CD4-positive, alpha-beta T cell (primary cell): ENCODE data around the gene ARHGEF17. TPM values are rescaled to one million over a fixed set of nuclear protein-coding genes. Genes with fewer than 3 reads are reported as not detected.

Experiments used
- ATAC-seq: fragments of 200-7000 bp; cut with Tn5 transposase; one replicate; pipeline ENCODE4 v1.10.0; 2022; ENCODE audit warnings: mild to moderate bottlenecking; ENCODE audit not compliant: poor library complexity
- CTCF ChIA-PET: fragments of 350-600 bp; sonication (Branson Sonifier 250); formaldehyde crosslinking; loops from one replicate; lab custom pipeline; 2021; ENCODE audit warnings: antibody characterized with exemption, inconsistent platforms; lab: Charles Lee
- POLR2A ChIA-PET: fragments of 350-600 bp; sonication (Branson Sonifier 250); formaldehyde crosslinking; loops from one replicate; lab custom pipeline; 2021; ENCODE audit warnings: antibody characterized with exemption, inconsistent platforms; lab: Charles Lee
- DNase-seq, 14 experiments: peaks; one replicate each; pipeline ENCODE4 v3.0.0-alpha.2; 2013 to 2020; ENCODE audit warnings: mixed read lengths in 2 of 14
- H3K27ac ChIP-seq, 2 donors: one replicate each; pipeline versions ENCODE4 v1.5.1 to v1.7.0; 2013; ENCODE audit warnings: low read length in 2 of 2, low read depth in 1 of 2, mild to moderate bottlenecking in 1 of 2
- H3K27me3 ChIP-seq, 2 experiments: 1 replicate in 1 of 2; 2 replicates in 1 of 2; pipeline versions ENCODE4 v1.6.1 to v1.7.0; 2013; ENCODE audit warnings: low read length in 2 of 2, control low read depth in 1 of 2, mild to moderate bottlenecking in 1 of 2, moderate library complexity in 1 of 2; ENCODE audit not compliant: insufficient read depth in 2 of 2, control insufficient read depth in 1 of 2
- H3K36me3 ChIP-seq: one replicate; pipeline ENCODE4 v1.6.1; 2013; ENCODE audit warnings: low read length, control low read depth; ENCODE audit not compliant: insufficient read depth
- H3K4me1 ChIP-seq: one replicate; pipeline ENCODE4 v1.6.1; 2013; ENCODE audit warnings: low read length, control low read depth; ENCODE audit not compliant: insufficient read depth
- H3K4me3 ChIP-seq: one replicate; pipeline ENCODE4 v1.5.1; 2013; ENCODE audit warnings: mild to moderate bottlenecking, low read length, moderate library complexity
- H3K9me3 ChIP-seq, 2 experiments: 1 replicate in 1 of 2; 2 replicates in 1 of 2; pipeline versions ENCODE4 v1.6.1 to v1.7.0; 2013; ENCODE audit warnings: low read length in 2 of 2, mild to moderate bottlenecking in 2 of 2, control low read depth in 1 of 2, moderate library complexity in 1 of 2; ENCODE audit not compliant: control insufficient read depth in 1 of 2, insufficient read depth in 1 of 2
- H3K27ac Mint-ChIP-seq: one replicate; pipeline ENCODE4 v1.8.0; 2020; ENCODE audit warnings: mixed read lengths
- H3K27me3 Mint-ChIP-seq: one replicate; pipeline ENCODE4 v1.8.0; 2021; ENCODE audit warnings: mixed read lengths
- H3K36me3 Mint-ChIP-seq: one replicate; pipeline ENCODE4 v1.8.0; 2021; ENCODE audit warnings: low read depth, mixed read lengths
- H3K4me1 Mint-ChIP-seq: one replicate; pipeline ENCODE4 v1.8.0; 2021; ENCODE audit warnings: low read depth, mixed read lengths
- H3K4me3 Mint-ChIP-seq: one replicate; pipeline ENCODE4 v1.8.0; 2020; ENCODE audit warnings: mild to moderate bottlenecking, mixed read lengths
- H3K9me3 Mint-ChIP-seq: one replicate; pipeline ENCODE4 v1.8.0; 2020; ENCODE audit warnings: mixed read lengths
- CTCF ChIP-seq: fragments of 200-600 bp; IDR thresholded peaks from one replicate; pipeline ENCODE4 v1.8.0; 2022; ENCODE audit warnings: antibody characterized with exemption, mild to moderate bottlenecking
- intact Hi-C, 2 experiments: fragments of 100-400 bp; cut with DNase I in 1 of 2; cut with micrococcal nuclease in 1 of 2; formaldehyde crosslinking; loops; one replicate each; pipeline versions ENCODE4 v1.15.1 to v1.9.0; 2023 to 2025; cut with DNase I, micrococcal nuclease
- total RNA-seq, 174 experiments: library from RNA in 2 of 174; stranded (reverse) in 2 of 174; gene quantifications; one replicate each; pipeline ENCODE4 v1.2.3 and lab custom pipeline; 2021 to 2026

Gene ARHGEF17
- total RNA-seq, 2 experiments from 2014 or later, result not detected

- no peaks in the 10 kb centered on the region for H3K27me3 ChIP-seq
- H3K36me3 ChIP-seq, result no peaks in the 10 kb centered on the region
- H3K4me1 Mint-ChIP-seq, result peaks cover 40% of the 10 kb centered on the region
- H3K27me3 Mint-ChIP-seq, result no peaks in the 10 kb centered on the region
- ChIA-PET POLR2A (interaction anchor here (1.0 kb wide), 3 partner anchors 9 to 15 kb away, joined by 3 to 4 read pairs (median 3); no protein-coding TSS in a partner anchor), CTCF (interaction anchor here (1.1 kb wide), 1 partner anchor 24 kb away, joined by 3 read pairs; no protein-coding TSS in a partner anchor)
- H3K9me3 Mint-ChIP-seq, result no peaks in the 10 kb centered on the region
- H3K9me3 ChIP-seq, result no peaks in the 10 kb centered on the region
- peak overlapping the region; percentile 86 for H3K4me3 Mint-ChIP-seq
- H3K4me3 ChIP-seq, result peak overlapping the region; percentile 33
- H3K27ac ChIP-seq, result peak overlapping the region; percentile 65 to 91
- DNase-seq (no peak), ATAC-seq (no peak)
- H3K36me3 Mint-ChIP-seq, result peaks cover 6% of the 10 kb centered on the region
- TF ChIP-seq CTCF, result no peak
- H3K27ac Mint-ChIP-seq, result peak overlapping the region; percentile 88
- intact Hi-C loops, result loop anchor here (1.0 to 10.0 kb wide), 6 partner anchors 9 to 941 kb away; partner anchors contain the start of genes CLPB (in 1 of the 2), COA4 (in 1 of the 2), FAM168A (in 1 of the 2) and PAAF1 (in 1 of the 2)
- peaks cover 53% of the 10 kb centered on the region for H3K4me1 ChIP-seq
Measured at GRCh38 chr11:73375830-73376159, 67.7 kb downstream of the ARHGEF17 start.

GRCh38 chr11:73376160-73376802 is 68.2 kb downstream of the ARHGEF17 start, which contains the start of gene RELT:
Gene RELT (plus strand): TSS chr11:73376399. CDS start chr11:73389137, 12,738 bp downstream.
- Mint-ChIP-seq H3K4me1 (peaks cover 42% of the 10 kb centered on the region), H3K36me3 (peaks cover 6% of the 10 kb centered on the region), H3K9me3 (no peaks in the 10 kb centered on the region), H3K4me3 (peak within 1 kb of the TSS; percentile 93), H3K27me3 (no peaks in the 10 kb centered on the region), H3K27ac (peak within 1 kb of the TSS; percentile 88)
- DNase-seq (peak; percentile 79 to 97 (median 93)), ATAC-seq (peak; percentile 94)
- Histone ChIP-seq H3K9me3 (no peaks in the 10 kb centered on the region), H3K36me3 (no peaks in the 10 kb centered on the region), H3K27me3 (no peaks in the 10 kb centered on the region), H3K4me3 (peak within 1 kb of the TSS; percentile 84), H3K4me1 (peaks cover 58% of the 10 kb centered on the region), H3K27ac (peak within 1 kb of the TSS; percentile 78 to 91)
- TF ChIP-seq CTCF, result peak; percentile 86
- POLR2A ChIA-PET, result interaction anchor here (1.0 to 1.6 kb wide), 4 partner anchors 9 to 16 kb away, joined by 3 to 9 read pairs (median 4); no protein-coding TSS in a partner anchor
- intact Hi-C loops, result loop anchor here (1.0 to 10.0 kb wide), 6 partner anchors 10 to 941 kb away; partner anchors contain the start of genes CLPB (in 1 of the 2), COA4 (in 1 of the 2), FAM168A (in 1 of the 2) and PAAF1 (in 1 of the 2)
- CTCF ChIA-PET, result interaction anchor here (1.1 to 1.2 kb wide), 2 partner anchors 25 to 69 kb away, joined by 3 read pairs; partner anchors contain the start of gene ARHGEF17

GRCh38 chr11:73376803-73377629 is 68.9 kb downstream of the ARHGEF17 start:
- ChIA-PET POLR2A (interaction anchor here (0.8 to 1.6 kb wide), 6 partner anchors 9 to 26 kb away, joined by 3 to 9 read pairs (median 4); no protein-coding TSS in a partner anchor), CTCF (interaction anchor here (1.1 to 1.2 kb wide), 2 partner anchors 26 to 69 kb away, joined by 3 read pairs; partner anchors contain the start of gene ARHGEF17)
- Histone ChIP-seq H3K4me1 (peaks cover 66% of the 10 kb centered on the region), H3K9me3 (no peaks in the 10 kb centered on the region), H3K27ac (peak overlapping the region; percentile 76 to 78), H3K27me3 (no peaks in the 10 kb centered on the region), H3K36me3 (no peaks in the 10 kb centered on the region), H3K4me3 (peak overlapping the region; percentile 84)
- Mint-ChIP-seq H3K9me3 (no peaks in the 10 kb centered on the region), H3K27ac (peak overlapping the region; percentile 88), H3K4me1 (peaks cover 44% of the 10 kb centered on the region), H3K27me3 (no peaks in the 10 kb centered on the region), H3K36me3 (peaks cover 6% of the 10 kb centered on the region), H3K4me3 (peak overlapping the region; percentile 93)
- no peak for TF ChIP-seq CTCF
- ATAC-seq (peak; percentile 25), DNase-seq (peak in 13 of 14 experiments; percentile 30 to 88 (median 51))
- intact Hi-C loops, result loop anchor here (1.0 to 10.0 kb wide), 6 partner anchors 11 to 942 kb away; partner anchors contain the start of genes CLPB (in 1 of the 2), COA4 (in 1 of the 2), FAM168A (in 1 of the 2) and PAAF1 (in 1 of the 2)
